ENCODE results near the gene NFKBIA.
"Not testable (repeated sequence)": the region's sequence is repeated elsewhere in the genome, so short reads cannot be mapped to it uniquely, and the experiment has no call there.

The NFKBIA gene, protein sequence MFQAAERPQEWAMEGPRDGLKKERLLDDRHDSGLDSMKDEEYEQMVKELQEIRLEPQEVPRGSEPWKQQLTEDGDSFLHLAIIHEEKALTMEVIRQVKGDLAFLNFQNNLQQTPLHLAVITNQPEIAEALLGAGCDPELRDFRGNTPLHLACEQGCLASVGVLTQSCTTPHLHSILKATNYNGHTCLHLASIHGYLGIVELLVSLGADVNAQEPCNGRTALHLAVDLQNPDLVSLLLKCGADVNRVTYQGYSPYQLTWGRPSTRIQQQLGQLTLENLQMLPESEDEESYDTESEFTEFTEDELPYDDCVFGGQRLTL

GRCh38 chr14:35404449-35405303 lies at the start of gene NFKBIA:
NFKBIA (minus strand) TSS chr14:35404749; CDS start chr14:35404644, 105 bp downstream.
- peak; percentile 97 for DNase-seq

DNA sequence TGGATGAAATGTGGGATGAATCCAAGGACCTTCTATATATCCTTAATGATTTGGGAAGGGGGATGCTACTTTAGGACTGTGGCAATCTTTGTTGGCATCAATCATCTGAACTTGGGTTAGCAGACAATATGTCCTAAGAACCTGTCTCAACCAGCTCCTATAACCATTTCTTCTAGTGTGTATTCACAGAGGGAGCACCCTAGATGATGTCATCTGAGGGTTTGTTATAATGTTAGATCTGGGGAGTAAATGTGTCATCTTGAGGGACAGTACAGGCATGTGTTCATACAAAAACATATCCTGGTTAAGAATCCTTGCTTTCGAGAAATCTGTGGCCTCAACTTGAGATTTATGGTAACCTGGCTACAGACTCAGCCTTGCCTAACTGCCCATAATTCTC lies 41.9 kb upstream of the NFKBIA start:
- DNase-seq, result no peak

DNA sequence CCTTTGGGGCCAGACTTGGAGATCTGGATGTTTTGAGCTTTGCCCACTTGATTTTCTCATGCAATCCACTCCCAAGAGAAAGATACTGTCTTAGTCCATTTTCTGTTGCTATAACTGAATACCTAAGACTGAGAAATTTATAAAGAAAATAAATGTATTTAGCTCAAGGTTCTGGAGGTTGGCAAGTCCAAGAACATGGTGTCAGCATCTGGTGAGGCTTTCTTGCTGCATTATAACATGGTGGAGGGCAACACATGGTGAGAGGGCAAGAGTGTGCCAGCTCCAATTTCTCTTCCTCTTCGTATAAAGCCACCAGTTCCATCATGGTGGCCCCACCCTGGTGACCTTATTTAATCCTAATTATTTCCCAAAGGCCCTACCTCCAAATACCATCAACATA lies 39.6 kb upstream of the NFKBIA start:
- no peak for DNase-seq

GRCh38 chr14:35441160-35441559 lies 36.6 kb upstream of the NFKBIA start:
- no peak for DNase-seq

- no peak for DNase-seq
Observed at GRCh38 chr14:35438910-35439713, 34.6 kb upstream of the NFKBIA start.

DNA sequence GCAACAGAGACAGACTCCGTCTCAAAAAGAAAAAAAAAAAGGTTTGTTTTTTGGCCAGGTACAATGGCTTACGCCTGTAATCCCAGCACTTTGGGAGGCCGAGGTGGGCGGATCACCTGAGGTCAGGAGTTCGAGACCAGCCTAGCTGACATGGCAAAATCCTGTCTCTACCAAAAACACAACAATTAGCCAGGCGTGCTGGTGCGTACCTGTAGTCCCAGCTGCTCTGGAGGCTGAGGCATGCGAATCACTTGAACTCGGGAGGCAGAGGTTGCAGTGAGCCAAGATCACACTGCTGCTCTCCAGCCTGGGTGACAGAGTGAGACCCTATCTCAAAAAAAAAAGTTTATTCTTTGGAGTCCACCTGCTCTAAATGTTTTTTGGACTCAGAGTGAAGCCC lies 33.9 kb upstream of the NFKBIA start:
- not testable (repeated sequence) for DNase-seq

- DNase-seq, result no peak
Observed at GRCh38 chr14:35435177-35435576, 30.6 kb upstream of the NFKBIA start.

DNA sequence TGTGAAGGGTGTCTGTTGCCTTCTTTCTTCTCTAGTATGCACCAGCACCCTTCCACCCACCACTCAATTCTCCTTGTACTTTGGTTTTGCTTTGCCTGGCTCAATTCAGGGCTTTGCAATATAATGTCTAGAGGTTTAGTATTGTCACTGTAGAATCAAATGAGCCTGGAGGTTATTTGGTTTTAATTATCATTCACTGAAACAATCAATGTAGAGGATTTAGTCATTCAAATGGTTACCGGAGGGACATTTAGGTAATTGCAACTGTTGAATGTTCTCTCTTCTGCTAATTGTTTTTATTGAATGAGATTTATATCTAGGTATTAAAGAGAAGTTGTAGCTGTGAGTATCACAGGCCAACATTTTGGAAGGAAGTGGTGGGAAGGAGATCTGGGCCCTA lies 29.3 kb upstream of the NFKBIA start:
- DNase-seq, result no peak

DNA sequence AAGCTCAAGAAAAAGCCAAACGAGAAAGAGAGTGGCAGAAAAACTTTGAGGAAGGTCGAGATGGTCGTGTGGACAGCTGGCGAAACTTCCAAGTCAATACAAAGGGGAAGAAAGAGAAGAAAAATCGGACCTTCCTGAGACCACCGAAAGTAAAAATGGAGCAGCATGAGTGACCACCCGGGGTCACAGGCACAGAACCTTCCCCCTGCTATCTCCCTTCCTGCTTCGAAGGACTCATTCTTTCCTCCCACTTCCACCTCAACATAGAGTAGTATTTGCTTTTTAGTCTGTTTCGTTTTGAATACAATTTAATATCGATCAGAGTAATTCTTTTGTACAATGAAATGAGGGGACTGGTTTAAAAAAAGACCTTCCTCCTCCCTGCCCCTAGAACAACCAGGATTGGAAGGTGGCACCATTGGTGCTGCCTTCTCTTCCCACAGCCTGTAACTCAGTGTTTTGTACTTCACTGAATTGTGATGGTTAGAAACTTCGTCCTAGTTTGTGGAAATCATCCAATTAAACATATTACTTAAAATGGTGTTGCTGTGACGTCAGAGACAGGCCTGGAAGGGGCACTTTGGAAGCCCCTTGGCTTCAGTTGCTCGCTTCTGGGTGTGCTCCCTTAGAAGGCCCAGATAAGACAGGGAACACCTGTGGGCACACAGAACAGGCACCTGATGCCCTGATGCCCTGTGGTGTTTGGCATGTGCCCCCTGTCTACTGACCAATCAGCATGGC lies 26.1 kb upstream of the NFKBIA start:
- no peak for DNase-seq

GRCh38 chr14:35429951-35430350 lies 25.4 kb upstream of the NFKBIA start:
- no peak for DNase-seq

DNA sequence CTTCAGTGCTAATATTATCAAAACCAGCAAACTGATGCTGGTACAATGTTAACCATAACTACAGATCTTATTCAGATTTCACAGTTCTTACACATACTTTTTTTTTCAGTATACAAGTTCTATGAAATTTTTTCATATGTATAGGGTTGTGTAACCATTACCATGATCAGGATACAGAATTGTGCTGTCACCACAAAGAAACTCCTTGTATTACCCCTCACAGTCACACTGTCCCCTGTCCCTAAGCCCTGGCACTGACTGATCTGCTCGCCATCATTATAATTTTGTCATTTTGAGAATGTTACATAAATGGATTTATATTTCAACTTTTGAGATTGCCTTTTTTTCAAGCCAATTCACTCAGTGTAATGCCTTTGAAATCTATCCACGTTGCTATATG lies 21.3 kb upstream of the NFKBIA start:
- no peak for DNase-seq

DNA sequence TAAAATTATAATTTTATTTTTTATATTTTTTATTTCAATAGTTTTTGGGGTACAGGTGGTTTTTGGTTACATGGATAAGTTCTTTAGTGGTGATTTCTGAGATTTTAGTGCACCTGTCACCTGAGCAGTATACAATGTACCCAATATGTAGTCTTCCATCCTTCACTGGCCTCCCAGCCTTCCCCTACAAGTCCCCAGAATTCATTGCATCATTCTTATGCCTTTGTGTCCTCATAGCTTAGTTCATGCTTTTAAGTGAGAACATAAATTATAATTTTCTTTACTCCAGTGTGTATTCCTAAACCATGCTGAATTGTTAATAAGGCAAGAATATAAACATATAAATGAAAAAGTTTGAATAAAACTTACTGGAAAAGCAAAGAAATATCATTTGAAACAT lies 19.1 kb upstream of the NFKBIA start:
- no peak for DNase-seq

GRCh38 chr14:35420036-35420811 lies 15.7 kb upstream of the NFKBIA start:
- DNase-seq, result no peak

DNA sequence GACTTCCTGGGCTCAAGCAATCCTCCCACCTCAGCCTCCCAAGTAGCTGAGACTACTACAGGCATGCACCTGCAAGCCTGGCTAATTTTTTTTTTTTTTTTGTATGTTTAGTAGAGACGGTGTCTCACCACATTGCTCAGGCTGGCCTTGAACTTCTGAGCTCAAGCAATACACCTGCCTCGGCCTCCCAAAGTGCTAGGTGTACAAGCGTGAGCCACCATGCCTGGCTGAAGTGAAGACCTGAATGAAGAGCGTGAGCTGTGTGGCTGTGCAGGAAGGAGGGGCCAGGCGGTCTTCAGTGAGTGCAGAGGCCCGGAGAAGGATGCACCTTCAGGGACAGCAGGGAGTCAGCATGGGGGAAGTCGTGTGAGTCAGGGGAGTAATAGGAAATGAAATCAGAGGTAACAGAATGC lies 14.9 kb upstream of the NFKBIA start:
- no peak for DNase-seq

DNA sequence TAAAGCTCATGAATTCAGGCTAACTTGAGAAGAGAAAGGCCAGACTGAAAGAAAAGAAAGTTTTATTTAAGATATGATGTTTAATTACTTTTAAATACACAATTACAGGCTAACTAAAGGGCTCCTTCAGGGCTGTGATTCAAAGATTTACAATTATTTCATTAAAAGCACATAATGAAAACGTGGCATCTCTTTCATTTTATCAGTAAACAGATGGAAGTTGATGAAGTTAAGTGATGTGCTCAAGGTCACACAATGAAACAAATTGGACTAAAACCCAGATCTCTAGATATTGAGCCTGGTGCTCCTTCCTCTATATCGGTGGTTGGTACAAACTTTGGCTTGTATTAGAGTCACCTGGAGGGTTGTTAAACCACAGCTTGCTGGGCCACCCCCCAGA lies 13.5 kb upstream of the NFKBIA start:
- no peak for DNase-seq

DNA sequence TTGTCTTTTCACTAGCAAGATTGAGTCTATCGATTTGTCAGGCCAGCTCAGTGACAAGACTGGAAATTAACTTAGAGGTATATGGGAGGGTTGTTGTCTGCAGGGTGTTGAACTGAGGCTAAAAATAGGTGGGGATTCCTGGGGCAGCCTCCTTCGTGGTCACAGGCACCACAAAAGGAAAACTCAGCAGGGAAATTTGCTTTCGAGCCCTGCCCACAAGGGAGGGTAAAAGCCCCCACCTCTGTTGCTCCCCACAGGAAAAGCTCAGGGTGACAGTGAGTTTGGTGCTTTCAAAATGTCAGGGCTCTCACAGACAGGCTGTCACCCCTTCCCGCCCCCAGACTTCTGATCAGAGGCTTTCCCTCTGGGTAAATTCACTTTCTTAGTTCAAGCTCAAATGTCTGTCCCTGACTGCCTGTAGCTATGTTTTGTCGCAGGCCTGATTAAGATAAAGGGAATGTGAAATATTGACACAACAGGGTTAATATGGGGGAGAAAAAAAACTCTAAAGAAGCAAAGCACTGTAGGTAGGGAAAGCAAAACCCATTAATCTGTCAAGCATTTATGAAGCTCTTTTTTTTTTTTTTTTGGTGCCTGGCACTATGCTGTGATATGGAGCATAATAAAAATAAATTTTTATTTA lies 11.7 kb upstream of the NFKBIA start:
- peak; percentile 85 for DNase-seq

- DNase-seq, result no peak
Observed at GRCh38 chr14:35414365-35414764, 9.8 kb upstream of the NFKBIA start.

GRCh38 chr14:35412272-35413056 lies 7.9 kb upstream of the NFKBIA start:
- DNase-seq, result no peak

GRCh38 chr14:35410858-35411257 lies 6.3 kb upstream of the NFKBIA start:
- no peak for DNase-seq

DNA sequence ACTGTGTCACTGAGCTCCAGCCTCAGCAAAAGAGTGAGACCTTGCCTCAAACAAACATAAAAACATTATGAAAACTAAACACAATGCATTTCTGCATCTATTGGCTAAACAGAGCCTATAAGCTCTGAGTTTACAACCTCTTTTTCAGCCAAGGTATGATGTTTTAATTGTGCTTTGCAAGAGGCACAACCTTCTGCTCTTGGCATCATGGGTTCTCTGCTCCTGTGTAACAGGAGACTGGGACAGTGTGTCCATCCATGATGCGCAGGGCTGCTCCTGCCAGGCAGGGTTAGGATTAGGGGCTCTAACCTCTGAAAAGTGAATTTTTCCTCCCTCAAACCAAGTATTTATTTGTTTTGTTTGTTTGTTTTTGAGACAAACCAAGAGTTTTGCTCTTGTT lies 5.0 kb upstream of the NFKBIA start:
- DNase-seq, result no peak

DNA sequence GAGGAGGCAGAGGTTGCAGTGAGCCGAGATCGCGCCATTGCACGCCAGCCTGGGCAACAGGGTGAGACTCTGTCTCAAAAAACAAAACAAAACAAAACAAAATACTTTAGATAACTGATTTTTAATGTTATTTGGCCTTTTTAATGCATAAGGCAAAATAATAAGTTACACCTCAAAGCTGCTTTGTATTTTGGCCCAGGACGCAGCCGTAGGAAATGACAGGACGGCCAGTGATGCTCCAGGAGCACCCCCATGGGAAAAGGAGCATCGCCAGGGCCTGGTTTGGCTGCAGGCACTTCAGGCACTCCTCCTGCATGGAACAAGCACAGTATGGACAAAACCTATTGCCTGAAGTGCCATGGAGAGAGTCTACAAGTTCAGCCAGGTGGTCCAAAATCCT lies 3.5 kb upstream of the NFKBIA start:
- DNase-seq, result no peak
